SKM-1 (cell line): ENCODE data around the gene KRTAP1-5.
"Not testable (repeated sequence)": the region's sequence is repeated elsewhere in the genome, so short reads cannot be mapped to it uniquely, and the experiment has no call there.

ENCODE experiments used
- DNase-seq: peaks from one replicate; lab custom pipeline; 2025; ENCODE audit not compliant: unreplicated experiment; lab: John Stamatoyannopoulos, UW

Gene KRTAP1-5

GRCh38 chr17:41049110-41049509 is 22.1 kb upstream of the KRTAP1-5 start:
- DNase-seq: no peak

- DNase-seq: no peak
These were observed 21.4 kb upstream of the KRTAP1-5 start for GRCh38 chr17:41048441-41048840.

GRCh38 chr17:41046735-41047465 is 19.9 kb upstream of the KRTAP1-5 start, which contains the start of gene KRTAP2-1:
Gene KRTAP2-1, minus strand, starts transcription at chr17:41047316. Its CDS starts 49 bp downstream, at chr17:41047267.
- DNase-seq: not testable (repeated sequence)

GRCh38 chr17:41042953-41043352 is 15.9 kb upstream of the KRTAP1-5 start:
- no peak for DNase-seq

- not testable (repeated sequence) for DNase-seq
These were observed 14.0 kb upstream of the KRTAP1-5 start, which contains the start of gene KRTAP1-1 for GRCh38 chr17:41040783-41041571. Gene KRTAP1-1, minus strand, starts transcription at chr17:41041450. Its CDS starts 53 bp downstream, at chr17:41041397.

GRCh38 chr17:41037853-41038350 is 10.9 kb upstream of the KRTAP1-5 start:
- no peak for DNase-seq

GRCh38 chr17:41034346-41034935 is 7.4 kb upstream of the KRTAP1-5 start, which contains the start of gene KRTAP1-3:
Gene KRTAP1-3, minus strand, starts transcription at chr17:41034874. Its CDS starts 53 bp downstream, at chr17:41034821.
- DNase-seq: not testable (repeated sequence)

GRCh38 chr17:41029633-41030245 is 2.7 kb upstream of the KRTAP1-5 start, which contains the start of gene KRTAP1-4:
Gene KRTAP1-4, minus strand, starts transcription at chr17:41030195. Its CDS starts 117 bp downstream, at chr17:41030078.
- no peak for DNase-seq

GRCh38 chr17:41024697-41025096 is 2.3 kb downstream of the KRTAP1-5 start:
- DNase-seq: no peak

GRCh38 chr17:41020336-41020735 is 6.7 kb downstream of the KRTAP1-5 start:
- DNase-seq: no peak

- DNase-seq: no peak
These were observed 7.6 kb downstream of the KRTAP1-5 start for GRCh38 chr17:41019415-41019814.

GRCh38 chr17:41018541-41018940 is 8.5 kb downstream of the KRTAP1-5 start:
- DNase-seq: no peak

GRCh38 chr17:41016578-41017215 is 10.3 kb downstream of the KRTAP1-5 start:
- DNase-seq: no peak

GRCh38 chr17:41015454-41015853 is 11.6 kb downstream of the KRTAP1-5 start:
- no peak for DNase-seq

- no peak for DNase-seq
These were observed 13.4 kb downstream of the KRTAP1-5 start for GRCh38 chr17:41013606-41014005.

GRCh38 chr17:41013181-41013580 is 13.8 kb downstream of the KRTAP1-5 start:
- no peak for DNase-seq

GRCh38 chr17:41012326-41013120 is 14.5 kb downstream of the KRTAP1-5 start:
- DNase-seq: no peak

- no peak for DNase-seq
These were observed 16.6 kb downstream of the KRTAP1-5 start for GRCh38 chr17:41010441-41010840.

GRCh38 chr17:41009936-41010335 is 17.1 kb downstream of the KRTAP1-5 start:
- DNase-seq: no peak
